HG02943 (cell line): ENCODE data around the gene AGMO.

Source experiments
- ATAC-seq: cut with Tn5 transposase; IDR thresholded peaks from one replicate; pipeline ENCODE4 v1.9.1; 2021; ENCODE audit warnings: mild to moderate bottlenecking, low read depth, moderate library complexity; ENCODE audit not compliant: unreplicated experiment

AGMO gene

GRCh38 chr7:15168489-15168888, 393.3 kb downstream of the AGMO start:
- ATAC-seq = no peak

DNA sequence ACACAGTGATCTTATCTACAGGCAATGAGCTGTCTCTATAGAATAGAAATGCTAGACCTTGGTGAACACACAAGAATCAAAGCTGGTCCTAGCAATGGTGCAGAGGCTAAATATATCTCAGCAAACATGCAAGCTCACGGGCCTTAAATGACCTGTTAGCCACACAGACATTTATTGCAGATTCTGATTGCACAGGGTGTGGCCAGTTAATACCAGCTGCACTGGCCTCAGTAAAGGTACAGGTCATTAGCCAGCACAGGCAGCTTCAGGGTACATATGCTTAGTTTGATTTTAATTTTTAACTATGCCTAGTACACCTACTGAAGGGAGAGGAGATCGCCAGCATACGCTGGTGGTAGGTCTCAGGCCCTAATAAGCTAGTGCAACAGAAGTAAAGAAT, 393.9 kb downstream of the AGMO start:
- no peak for ATAC-seq

- ATAC-seq = no peak
Measured at GRCh38 chr7:15166620-15167019, 395.2 kb downstream of the AGMO start.

DNA sequence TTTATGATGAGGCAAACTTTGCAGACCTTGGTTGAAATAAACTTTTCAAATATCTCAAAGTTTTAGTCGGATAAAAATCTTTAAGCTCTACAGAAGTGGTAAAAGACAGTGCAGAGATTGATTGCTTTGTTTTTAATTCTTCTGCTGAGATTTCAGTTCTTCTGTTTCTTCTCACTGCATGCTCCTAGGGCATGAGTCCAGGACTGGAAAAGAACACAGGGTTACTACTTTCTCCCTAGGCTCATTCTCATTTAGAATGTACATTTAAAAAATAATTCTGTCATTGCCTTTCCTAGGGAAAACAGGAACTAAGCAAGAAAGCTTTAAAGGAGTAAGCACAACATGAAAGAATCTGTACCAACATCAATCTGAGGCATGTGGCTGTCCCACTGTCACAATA, 402.6 kb downstream of the AGMO start:
- ATAC-seq = no peak

DNA sequence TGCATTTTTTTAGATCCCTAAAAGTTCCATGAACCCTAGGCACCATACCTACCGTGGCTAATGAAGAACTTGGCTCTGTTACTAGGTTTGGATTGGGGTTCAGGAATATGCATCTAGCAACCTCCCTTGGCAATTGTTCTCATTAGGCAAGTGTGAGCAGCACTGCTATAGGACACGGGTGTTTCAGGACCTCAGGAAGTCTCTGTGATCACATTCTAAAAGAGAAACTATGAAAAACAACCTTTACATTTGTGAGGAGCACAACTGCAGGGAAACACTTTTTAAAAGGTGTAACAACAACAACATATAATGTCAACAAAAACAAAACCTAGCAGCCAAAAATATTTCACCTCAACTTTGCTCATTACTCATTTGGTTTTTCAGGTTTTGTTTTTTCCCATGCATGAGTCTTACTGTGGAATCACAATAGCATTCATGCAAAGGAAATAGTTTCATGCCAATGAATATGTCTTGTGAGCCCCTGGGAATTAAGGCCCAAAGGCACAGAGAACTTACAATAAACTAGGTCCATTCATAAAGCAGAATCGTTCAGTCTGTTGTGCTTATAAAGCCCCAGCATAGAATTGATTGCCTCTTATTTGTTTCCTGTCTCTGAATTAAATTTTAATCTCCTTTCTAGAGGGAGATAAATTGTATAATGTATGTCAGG, 403.5 kb downstream of the AGMO start:
- no peak for ATAC-seq
